Inflammatory macrophage treated with lipopolysaccharide for 4 hours (primary cell): Measurements from ENCODE around the gene PLK1.

ENCODE experiments used
- DNase-seq: peaks from one replicate; pipeline ENCODE4 v3.0.0-alpha.2; 2020

The PLK1 gene

GRCh38 chr16:23682181-23682580 lies 3.5 kb downstream of the PLK1 start:
- peak; percentile 39 for DNase-seq

- no peak for DNase-seq
Measured at GRCh38 chr16:23683487-23683886, 4.8 kb downstream of the PLK1 start.

GRCh38 chr16:23687034-23687808 lies 8.5 kb downstream of the PLK1 start:
- DNase-seq, result no peak

- DNase-seq, result no peak
Measured at GRCh38 chr16:23689442-23690187, 10.9 kb downstream of the PLK1 start.

- DNase-seq, result no peak
Measured at GRCh38 chr16:23690771-23691482, 12.2 kb downstream of the PLK1 start.

- DNase-seq, result no peak
Measured at GRCh38 chr16:23691483-23692189, 12.9 kb downstream of the PLK1 start.

GRCh38 chr16:23692190-23692837 lies 13.6 kb downstream of the PLK1 start:
- no peak for DNase-seq

GRCh38 chr16:23694265-23694643 lies 15.6 kb downstream of the PLK1 start:
- DNase-seq, result no peak

GRCh38 chr16:23694644-23695373 lies 16.1 kb downstream of the PLK1 start:
- DNase-seq, result no peak

- no peak for DNase-seq
Measured at GRCh38 chr16:23695756-23696155, 17.1 kb downstream of the PLK1 start.

- no peak for DNase-seq
Measured at GRCh38 chr16:23699100-23699499, 20.4 kb downstream of the PLK1 start.

GRCh38 chr16:23700093-23700492 lies 21.4 kb downstream of the PLK1 start:
- no peak for DNase-seq

- DNase-seq, result no peak
Measured at GRCh38 chr16:23700509-23700908, 21.8 kb downstream of the PLK1 start.

GRCh38 chr16:23701045-23701444 lies 22.4 kb downstream of the PLK1 start:
- DNase-seq, result no peak

GRCh38 chr16:23702951-23703350 lies 24.3 kb downstream of the PLK1 start:
- DNase-seq, result no peak

GRCh38 chr16:23704772-23705516 lies 26.3 kb downstream of the PLK1 start:
- DNase-seq, result no peak

GRCh38 chr16:23705517-23705902 lies 26.8 kb downstream of the PLK1 start:
- DNase-seq, result no peak

- DNase-seq, result no peak
Measured at GRCh38 chr16:23706439-23706838, 27.8 kb downstream of the PLK1 start.

GRCh38 chr16:23709536-23709935 lies 30.8 kb downstream of the PLK1 start:
- no peak for DNase-seq

- DNase-seq, result no peak
Measured at GRCh38 chr16:23710008-23710407, 31.3 kb downstream of the PLK1 start.

- no peak for DNase-seq
Measured at GRCh38 chr16:23710504-23710903, 31.8 kb downstream of the PLK1 start.
